GM12892 (cell line): Measurements from ENCODE around the gene MFSD2A.

Source experiments
- POLR2A ChIP-seq: IDR thresholded peaks from 2 replicates; pipeline ENCODE4 v1.6.1; 2011; ENCODE audit warnings: low read depth, low read length, control low read depth
- TAF1 ChIP-seq: IDR thresholded peaks from 2 replicates; pipeline ENCODE4 v1.6.1; 2011; ENCODE audit warnings: low read depth, mild to moderate bottlenecking, control low read depth, low read length, borderline replicate concordance

DNA sequence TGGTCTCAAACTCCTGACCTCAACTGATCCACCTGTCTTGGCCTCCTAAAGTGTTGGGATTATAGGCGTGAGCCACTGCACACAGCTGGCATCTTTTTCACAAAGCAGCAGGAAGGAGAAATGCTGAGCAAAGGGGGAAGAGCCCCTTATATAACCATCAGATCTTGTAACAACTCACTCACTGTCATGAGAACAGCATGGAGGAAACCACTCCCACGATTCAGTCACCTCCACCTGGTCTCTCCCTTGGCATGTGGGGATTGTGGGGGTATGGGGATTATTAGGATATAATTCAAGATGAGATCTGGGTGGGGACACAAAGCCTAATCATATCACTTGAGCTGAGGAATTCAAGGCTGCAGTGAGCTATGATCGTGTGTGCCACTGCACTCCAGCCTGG lies 3.0 kb upstream of the MFSD2A start:
- TF ChIP-seq TAF1 (no peak), POLR2A (no peak)
